Stimulated activated CD8-positive, alpha-beta memory T cell treated with anti-CD3 and anti-CD28 coated beads, Interleukin-12 subunit alpha, Interleukin-12 subunit beta, amount 100 ng/mL, for 4 hours (primary cell): ENCODE data around the gene SRD5A2.

Source experiments
- DNase-seq: peaks from one replicate; pipeline ENCODE4 v3.0.0-alpha.2; 2020; ENCODE audit warnings: low read depth

SRD5A2 gene, protein sequence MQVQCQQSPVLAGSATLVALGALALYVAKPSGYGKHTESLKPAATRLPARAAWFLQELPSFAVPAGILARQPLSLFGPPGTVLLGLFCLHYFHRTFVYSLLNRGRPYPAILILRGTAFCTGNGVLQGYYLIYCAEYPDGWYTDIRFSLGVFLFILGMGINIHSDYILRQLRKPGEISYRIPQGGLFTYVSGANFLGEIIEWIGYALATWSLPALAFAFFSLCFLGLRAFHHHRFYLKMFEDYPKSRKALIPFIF

DNA sequence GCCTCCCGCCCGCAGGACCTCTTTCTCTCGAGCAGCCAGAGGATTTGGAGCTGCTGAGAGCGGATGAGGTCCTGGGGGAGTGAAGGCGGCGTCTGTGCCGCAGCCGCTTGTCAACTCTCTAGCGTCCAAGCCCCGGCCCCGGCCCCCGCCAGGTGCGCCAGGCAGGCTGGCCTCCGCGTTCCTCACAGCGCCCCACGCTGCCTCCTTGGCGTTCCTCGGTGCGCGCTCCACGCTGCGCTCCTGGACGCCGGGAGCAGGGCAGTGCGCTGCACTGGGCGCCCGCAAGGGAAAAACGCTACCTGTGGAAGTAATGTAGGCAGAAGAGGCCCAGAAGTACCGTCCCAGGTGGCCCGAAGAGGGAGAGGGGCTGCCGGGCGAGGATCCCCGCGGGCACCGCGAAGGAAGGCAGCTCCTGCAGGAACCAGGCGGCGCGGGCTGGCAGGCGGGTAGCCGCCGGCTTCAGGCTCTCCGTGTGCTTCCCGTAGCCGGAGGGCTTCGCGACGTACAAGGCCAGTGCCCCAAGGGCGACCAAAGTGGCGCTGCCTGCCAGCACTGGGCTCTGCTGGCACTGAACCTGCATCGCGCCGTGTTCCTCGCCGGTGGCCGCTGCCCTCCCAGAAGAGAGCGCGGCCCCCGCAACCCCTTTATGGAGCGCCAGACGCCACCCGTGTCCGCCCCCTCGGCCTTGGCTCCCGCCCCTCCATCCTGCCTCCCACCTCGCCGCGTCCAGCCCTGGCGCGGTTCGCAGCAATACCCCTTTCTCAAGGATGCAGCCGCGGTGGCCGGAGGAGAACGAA lies at the start of gene SRD5A2:
Gene SRD5A2, minus strand, starts transcription at position 618 of the 797 bp plus-strand sequence. Its CDS starts 38 bp downstream, at position 580.
- no peak for DNase-seq

GRCh38 chr2:31606509-31606908 lies 25.8 kb upstream of the SRD5A2 start:
- DNase-seq: no peak

GRCh38 chr2:31598694-31599093 lies 18.0 kb upstream of the SRD5A2 start:
- no peak for DNase-seq

DNA sequence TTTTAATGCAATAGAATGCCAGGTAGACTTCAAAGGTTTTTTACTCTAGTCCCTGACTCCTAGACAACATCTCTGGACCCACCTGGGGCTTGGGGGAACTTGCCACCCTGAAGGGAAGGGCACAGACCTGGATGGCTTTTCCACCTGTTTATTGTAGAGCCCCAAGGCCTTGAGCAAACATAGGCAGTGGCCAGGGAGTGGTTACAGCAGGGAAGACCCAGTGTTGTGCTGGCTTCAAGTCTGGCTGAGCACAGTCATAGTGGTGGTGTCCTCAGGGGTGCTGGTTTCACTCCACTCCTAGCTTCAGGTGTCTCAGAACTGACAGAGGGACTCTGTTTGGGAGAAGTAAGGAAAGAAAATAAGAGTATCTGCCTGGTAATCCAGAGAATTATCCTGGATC lies 5.5 kb upstream of the SRD5A2 start:
- DNase-seq: no peak

DNA sequence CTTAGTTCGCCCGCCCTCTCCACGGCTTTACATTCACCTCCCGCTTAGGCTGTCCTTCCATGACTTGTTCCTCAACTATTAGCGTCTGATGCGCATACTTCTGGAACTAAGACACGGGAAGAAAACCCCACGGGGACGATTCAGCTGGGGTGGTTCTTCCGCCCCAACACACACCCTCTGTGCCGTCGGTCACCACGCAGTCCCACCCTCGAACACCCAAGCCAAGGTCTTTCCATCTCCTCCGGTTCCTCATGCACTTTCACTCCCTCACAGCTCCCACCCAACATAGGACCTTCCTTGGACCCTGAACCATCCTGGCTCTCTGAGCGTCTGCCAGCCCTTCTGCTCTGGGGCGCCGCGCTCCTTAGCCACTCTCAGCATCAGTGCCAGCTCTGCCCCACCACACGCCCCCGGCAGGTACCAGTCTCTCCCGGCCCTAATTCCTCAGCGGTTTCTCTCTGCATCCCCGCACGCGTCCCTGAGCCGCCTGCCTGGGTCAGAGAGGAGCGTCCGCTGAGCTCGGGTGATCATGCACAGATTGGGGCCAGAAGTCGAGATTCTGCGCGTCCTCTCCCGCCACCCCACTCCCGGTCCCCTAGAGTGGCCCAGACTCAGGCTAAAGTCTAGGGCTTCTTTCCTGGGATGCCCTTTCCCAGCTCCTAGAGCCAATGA lies 522 bp upstream of the SRD5A2 start:
- no peak for DNase-seq

DNA sequence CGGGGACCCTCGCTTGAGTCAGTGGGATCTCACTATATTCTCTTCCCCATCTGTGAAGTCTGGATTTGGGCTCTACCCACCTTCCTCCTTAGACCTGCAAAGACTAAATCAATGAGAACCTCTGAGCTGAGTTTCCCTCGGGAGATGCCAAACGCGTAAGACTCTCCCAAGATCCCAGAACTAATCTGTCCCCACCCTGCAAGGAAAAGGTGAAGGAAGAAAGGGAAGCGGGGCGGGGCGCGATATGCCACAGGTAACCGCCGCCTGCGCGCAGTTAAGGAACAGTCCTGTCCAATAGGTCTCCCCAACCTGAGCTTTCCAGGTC lies 780 bp downstream of the SRD5A2 start:
- no peak for DNase-seq

DNA sequence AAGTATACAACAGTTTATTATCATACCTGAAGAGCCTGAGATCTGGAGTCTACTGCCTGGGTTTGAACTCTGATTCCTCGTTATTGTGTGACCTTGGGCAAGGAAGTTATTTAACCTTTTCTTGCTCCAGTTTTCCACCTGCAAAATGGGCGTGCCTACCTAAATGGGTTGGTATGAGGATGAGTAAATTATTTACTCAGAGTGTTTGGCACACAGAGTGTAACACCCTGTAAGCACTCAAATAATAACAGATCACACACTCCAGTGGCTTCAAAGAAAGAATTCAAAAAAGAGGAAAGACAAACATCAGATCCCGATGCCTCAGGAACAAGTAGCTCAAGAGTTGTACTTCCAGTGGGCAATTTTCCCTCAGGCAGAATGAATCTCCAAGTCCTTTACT lies 2.4 kb downstream of the SRD5A2 start:
- no peak for DNase-seq

DNA sequence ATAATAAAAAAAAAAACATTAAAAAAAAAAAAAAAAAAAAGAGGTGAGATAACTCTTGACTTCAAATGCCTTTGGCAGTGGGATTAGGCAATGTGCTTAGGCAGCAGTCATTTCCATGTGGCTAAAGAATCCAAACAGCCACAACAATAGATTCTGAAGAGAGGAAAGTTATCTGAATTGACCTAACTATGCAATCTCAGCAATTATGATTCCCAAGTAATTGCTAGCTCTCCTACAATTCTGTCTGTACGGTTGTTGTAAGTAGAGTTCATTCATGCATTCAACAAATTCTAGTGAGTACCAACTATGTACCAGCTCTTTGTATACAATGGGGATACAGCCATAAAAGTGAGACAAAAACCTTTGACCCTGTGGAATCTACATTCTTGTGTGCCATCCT lies 3.6 kb downstream of the SRD5A2 start:
- DNase-seq: no peak

DNA sequence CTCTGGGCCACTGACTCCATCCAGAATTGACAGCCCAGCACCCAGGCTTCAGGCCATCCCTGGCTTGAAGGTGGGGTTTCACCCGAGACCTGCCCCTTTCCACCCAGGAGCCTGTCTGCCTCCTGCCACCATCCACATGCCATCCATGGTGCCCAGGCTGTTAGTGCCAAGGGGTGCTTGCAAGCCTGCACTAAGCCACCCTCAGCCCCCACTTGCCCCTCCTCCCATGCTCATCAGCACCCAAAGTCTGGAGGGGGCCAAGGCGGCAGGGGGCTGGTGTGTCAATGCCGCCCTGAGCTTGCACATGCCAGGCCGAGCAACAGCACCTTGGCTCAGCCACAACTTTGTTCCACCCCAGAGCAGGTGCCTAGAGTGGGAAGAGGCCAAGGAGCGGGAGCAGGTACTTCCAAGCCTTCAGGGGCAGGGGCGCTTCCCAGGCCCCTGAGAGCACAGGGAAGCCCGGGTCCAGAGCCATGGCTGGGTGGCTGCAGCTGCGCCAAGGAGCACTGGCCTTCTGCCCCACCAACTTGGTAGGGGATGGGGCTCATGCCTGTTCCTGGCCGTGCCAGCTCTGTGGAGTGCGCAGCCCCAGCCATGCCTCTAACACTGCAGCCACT lies 12.0 kb downstream of the SRD5A2 start:
- DNase-seq: no peak

GRCh38 chr2:31567679-31568078 lies 13.1 kb downstream of the SRD5A2 start:
- DNase-seq: no peak

GRCh38 chr2:31563273-31563839 lies 17.4 kb downstream of the SRD5A2 start:
- DNase-seq: no peak

- DNase-seq: no peak
These were observed 18.9 kb downstream of the SRD5A2 start for GRCh38 chr2:31561823-31562222.

- no peak for DNase-seq
These were observed 22.1 kb downstream of the SRD5A2 start for GRCh38 chr2:31558401-31559295.

DNA sequence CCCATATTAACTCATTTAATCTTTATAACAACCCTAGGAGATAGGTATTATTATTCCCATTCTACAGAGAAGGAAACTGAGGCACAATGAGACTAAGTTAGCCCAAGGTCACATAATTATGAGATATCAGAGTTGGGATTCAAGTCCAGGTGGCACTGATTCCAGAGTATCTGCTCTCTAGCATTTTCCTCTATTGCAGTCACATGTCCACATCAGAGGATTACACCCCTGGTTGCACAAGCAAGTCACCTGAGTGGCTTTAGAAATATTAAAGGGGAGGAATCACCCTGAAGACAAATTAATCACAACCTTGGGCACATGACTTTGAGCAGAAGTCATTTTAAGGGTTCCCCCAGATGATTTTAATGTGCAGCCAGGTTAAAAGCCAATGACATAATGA lies 23.8 kb downstream of the SRD5A2 start:
- no peak for DNase-seq

DNA sequence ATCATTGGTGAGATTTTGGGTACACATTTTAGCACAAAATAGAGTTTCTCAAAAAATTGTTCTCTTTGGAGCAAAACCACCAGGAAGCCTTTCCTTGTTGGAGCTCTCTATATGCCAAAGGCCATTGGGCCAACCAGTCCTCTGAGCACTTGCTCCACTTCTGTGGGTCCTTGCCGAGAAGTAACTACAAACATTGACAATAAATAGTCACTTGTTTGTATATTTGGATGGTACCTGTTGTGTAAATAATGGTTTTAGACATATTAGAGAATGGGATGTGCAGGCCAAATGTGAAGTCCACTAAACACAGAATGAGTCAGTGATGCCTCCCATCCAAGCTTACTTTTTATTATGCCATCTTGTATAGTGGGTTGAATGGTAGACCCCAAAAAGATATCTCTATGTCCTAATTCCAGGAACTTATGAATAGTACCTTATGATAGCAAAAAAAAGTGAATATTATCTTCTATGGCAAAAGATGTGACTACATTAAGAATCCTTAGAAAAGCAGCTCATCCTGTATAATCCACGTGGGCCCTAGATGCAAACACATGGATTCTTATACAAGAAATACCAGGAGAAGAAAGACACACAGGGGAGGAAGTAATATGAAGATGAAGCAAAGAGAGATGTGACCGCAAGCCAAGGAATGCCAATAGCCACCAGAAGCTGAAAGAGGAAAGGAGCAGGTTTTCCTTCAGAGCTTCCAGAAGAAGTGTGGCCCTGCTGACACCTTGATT lies 24.6 kb downstream of the SRD5A2 start:
- no peak for DNase-seq

GRCh38 chr2:31553362-31553761 lies 27.4 kb downstream of the SRD5A2 start:
- DNase-seq: no peak

GRCh38 chr2:31547485-31547884 lies 33.3 kb downstream of the SRD5A2 start:
- DNase-seq: no peak

DNA sequence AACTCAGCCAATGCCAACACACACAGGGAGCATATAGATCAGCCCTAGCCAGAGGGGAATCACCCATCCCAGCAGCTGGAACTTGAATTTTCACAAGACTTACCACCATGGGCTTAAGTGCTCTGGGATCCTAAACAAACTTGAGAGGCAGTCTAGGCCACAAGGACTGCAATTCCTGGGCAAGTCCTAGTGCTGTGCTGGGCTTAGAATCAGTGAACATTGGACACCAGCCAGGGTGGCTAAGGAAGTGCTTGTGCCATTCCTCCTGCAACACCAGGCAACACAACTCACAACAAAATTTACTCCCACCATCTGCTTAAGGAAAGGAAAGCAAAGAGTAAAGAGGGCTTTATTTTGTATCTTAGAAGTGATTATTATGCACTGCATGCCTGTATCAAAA lies 38.9 kb downstream of the SRD5A2 start:
- no peak for DNase-seq

- no peak for DNase-seq
These were observed 41.2 kb downstream of the SRD5A2 start for GRCh38 chr2:31539505-31539904.

- no peak for DNase-seq
These were observed 45.0 kb downstream of the SRD5A2 start for GRCh38 chr2:31535768-31536167.

DNA sequence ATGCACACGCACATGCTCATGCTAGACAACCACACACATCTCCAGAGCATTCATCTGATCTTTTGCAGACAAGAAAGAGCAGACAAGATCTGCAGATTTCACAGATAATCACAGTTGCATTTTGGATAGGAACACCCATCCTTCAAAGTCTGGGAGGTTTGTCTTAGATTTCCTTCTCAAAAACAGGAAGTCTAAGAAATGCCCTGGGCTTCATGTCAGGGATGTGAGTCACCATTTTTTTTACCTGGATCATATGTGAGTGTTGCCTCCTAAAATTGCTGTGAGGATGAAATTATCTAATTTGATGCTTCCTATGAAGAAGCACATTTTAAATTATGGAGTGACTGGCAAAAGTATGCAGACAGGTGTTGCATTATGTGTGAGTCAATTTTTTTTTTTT lies 46.1 kb downstream of the SRD5A2 start:
- no peak for DNase-seq
